Stimulated activated CD8-positive, alpha-beta memory T cell treated with anti-CD3 and anti-CD28 coated beads, Interleukin-15, amount 100 ng/mL, for 1 hour (primary cell): ENCODE measurements around the gene SURF2.

ENCODE experiments used
- DNase-seq: peaks from one replicate; pipeline ENCODE4 v3.0.0-alpha.2; 2020; ENCODE audit warnings: low read depth

Gene SURF2

DNA sequence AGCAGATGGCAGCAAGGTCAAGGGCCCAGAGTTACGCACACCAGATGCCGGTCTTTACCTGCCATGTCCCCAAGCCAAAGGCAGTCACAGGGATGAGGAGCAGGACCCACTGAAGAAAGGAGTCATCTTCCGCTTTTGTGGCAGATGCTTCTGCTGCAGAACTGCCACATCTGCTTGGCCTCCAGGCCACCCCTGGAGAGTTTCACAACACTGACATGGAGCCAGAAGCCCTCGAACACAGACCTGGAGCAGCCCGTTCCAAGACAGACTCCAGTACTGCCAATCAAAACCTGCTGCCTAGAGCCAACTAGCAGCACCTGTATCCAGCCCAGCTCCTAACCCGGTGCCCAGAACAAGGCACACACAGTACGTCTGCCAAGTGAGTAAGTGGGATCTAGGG is 1.6 kb upstream of the SURF2 start:
- no peak for DNase-seq

DNA sequence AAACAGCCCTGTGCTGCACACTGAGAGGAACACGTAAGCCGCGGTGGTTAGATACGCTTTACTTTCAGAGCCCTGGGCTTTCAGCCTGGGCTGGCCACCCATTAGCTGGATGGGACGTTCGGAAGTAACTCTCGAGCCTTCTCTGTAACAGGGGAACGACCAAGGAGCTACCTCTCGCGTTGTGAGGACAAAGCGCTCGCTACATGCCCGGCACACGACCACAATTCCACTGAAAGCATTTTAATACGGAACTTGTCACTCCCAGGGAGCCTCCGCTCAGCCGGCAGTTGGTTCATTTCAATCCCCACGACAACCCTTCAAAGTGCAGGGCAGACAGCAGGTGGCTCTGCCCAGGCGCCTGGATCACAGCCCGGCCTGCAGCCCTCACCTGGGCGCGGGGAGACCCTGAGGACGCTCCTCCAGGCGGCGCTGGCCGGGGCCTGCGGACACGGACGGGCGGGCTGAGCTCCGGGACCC is 431 bp upstream of the SURF2 start:
- no peak for DNase-seq

DNA sequence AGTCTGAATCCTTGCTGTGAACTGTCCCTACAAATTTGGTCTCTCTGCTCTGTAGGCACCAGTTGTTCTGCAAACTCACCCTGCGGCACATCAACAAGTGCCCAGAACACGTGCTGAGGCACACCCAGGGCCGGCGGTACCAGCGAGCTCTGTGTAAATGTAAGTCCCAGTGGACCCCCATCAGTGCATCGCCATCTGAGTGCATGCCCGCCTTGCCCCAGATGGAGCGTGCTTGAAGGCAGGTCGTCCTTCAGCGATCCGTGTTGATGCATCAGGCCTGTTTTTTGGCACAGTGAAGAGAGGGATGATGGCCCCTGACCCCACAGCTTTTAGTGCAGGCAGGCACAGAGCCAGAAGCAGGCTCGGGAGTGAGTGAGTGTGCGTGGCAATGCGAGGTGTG is 1.3 kb downstream of the SURF2 start:
- no peak for DNase-seq

DNA sequence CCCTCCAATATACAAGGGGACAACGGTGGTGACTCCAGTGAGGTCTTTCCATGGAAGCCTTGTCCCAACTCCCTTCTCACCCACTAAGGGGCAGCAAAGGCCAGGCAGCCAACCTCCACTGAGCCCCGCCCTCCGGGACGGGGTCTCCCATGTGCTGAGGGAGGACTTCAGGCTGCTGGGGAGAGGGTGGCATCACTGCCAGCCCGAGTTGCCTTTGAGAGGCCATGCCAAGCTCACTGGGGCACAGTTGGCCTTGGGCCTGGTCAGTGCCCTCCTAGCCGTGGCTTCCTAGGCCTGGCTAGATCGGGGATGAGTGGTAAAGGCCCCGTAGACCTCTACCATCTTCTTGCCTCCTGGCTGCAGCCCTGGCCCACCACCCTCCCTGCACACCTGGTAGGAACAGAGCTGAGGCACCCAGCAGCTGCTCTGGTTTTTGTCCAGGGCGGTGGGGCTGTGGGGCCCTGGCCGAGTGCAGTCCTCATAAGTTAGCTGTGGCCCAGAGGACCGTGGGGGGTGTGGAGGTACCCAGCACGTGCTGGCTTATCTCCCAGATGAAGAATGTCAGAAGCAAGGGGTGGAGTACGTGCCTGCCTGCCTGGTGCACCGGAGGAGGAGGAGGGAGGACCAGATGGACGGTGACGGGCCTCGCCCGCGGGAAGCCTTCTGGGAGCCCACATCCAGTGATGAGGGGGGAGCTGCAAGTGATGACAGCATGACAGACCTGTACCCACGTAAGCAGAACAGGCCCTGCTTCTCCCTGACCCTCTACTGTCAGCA is 3.2 kb downstream of the SURF2 start:
- no peak for DNase-seq

DNA sequence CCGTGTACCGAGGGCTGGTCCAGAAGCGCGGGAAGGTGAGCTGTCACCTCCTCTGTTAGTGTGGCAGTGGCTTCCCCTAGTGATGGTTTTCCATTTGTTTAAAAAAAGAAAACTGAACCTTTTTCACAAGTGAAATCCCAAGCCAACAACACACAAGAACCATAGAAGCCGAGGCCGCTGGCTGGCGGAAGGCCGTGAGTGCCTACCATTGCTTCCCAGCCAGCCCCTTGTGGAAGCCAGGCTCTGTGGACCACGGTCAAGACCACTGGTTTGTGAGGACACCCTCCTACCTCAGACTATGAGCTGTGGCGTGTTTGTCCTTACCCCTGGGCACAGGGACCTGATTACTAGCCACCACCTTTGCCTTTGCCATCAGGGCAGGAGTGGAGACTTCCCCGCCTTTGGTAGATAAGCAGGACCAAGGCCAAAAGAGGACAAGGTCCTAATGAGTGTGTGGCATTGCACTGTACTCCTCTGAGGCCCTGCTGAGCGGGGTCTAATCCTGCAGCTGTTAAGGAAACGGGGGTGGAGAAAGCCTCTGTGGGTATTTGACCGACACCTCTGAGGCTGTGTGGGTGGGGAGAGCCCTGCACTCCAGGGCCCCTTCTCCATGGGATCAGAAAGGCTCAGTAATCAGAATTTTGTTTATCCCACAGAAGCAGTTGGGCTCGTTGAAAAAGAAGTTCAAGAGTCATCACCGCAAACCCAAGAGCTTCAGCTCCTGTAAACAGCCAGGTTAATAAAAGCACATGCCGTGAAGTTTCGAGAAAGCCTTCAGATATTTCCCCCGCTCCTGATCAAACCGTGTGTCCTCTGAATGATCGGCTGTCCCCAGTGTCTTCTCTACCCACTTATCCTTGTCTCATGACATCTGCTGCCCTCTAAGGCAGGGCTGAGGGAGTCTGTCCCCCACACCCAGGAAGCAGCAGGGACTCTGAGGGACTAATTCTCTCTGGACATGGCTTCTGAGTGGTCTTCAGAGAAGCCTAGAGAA is 4.3 kb downstream of the SURF2 start:
- DNase-seq = no peak

DNA sequence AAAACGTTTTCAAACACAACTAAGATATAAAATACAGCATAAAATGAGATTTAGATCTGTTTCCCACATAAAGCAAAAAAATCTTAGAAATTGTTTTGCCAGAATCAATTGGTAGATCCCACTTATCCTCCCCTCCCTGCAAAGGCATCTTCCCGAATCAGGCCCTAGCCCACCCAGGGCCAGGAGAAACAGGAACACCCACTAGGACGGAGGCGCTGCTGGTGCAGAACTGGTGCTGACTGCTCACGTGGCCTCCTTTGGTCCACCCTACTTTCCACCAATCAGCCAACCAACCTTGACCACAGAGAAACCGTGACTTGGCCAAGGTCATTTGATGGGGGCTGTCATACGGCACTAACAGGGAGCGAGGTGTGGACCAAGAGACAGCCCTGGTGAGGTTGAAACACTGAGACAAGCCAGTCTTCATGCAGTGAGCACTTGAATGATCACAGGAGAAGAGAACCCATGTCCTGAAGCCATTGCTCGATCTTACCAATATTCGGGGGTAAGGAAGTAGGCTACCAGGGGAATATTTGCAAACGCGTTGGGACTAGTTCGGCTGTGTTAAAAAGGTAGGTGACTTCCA is 5.2 kb downstream of the SURF2 start:
- DNase-seq = no peak

DNA sequence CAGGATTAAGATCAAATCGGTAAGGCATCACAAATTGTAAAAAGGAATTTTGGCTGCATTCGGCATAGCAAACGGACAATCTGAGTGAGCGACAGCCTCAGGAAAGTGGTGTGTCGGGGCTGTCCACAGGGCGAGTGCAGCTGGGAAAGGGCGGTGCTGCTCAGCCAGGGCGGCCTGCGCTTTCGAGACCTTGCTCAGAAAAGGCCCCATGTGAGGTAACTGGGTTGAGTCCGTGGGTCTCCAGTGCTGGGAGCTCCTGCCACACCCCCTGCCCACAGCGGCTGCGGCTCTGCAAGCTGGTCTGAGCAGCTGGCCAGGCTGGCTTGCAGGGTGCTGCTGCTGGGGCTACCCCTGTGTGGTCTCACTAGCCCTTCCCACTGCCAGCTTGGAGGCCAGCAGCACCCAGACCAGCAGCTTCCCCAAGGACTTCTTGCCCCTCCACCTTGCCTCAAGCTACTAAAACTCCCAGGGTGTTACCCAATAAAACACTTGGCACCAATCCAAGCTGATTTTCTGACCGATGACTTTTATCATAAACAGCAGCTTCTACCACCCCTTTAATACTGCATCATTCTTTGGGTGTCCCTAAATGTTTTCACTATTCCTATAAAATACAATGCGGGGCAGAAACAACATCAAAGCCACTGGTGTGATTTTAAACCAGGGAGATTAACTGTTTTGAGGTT is 6.2 kb downstream of the SURF2 start:
- DNase-seq = no peak

DNA sequence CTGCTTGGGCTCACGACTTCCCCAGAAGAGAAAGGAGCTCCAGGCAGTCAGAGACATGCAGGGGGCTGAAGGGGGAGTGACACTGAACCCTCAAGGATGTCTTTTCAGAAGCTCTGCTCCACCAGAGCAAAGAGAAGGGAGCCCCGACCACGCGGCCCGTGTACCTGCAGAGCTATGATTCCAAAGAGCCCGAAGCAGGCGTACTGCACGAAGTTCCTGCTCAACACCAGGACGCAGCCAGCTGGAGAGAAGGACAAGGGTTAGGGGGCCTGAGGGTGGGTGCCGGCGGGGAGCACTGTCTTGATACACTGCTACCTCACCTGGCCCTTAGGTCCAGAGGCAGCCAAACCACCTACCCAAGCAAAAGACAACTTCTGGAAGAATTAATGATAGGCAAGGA is 10.1 kb downstream of the SURF2 start:
- DNase-seq = no peak

DNA sequence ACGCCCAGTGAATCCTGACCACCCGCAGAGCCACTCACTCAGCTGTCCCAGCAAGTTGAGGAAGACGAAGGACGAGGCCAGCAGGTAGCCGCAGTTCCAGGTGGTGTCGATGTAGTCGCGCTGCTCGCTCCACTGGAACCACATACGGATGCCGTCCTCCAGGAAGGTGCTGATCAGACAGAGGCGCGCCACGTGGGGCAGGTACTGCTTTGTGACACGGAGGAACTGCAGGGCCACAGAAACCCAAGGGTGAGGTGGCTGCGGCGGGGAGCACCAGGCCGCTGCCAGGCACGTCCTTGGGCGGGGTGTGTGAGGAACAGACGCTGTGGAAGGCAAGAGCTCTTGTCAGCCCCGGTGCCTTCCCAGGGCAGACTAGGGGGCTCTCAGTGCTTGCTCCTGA is 10.9 kb downstream of the SURF2 start:
- no peak for DNase-seq

DNA sequence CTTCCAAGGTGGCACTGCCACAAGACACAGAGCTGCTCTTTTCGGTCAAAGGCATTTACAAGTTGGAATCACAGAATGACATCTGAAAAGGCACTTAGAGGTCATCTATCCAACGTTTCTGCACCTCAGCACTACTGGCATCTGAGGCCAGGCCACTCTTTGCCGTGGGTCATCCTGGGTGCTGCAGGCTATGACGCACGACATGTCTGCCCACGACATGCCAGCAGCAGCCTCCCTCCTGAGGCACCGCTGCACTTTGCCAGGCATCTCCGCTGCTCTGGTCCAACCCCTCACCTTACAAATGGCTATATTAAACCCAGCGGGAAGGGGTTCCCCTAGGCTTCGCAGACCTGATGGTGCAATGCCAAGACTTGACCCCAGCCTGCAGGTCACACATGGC is 11.4 kb downstream of the SURF2 start:
- no peak for DNase-seq

DNA sequence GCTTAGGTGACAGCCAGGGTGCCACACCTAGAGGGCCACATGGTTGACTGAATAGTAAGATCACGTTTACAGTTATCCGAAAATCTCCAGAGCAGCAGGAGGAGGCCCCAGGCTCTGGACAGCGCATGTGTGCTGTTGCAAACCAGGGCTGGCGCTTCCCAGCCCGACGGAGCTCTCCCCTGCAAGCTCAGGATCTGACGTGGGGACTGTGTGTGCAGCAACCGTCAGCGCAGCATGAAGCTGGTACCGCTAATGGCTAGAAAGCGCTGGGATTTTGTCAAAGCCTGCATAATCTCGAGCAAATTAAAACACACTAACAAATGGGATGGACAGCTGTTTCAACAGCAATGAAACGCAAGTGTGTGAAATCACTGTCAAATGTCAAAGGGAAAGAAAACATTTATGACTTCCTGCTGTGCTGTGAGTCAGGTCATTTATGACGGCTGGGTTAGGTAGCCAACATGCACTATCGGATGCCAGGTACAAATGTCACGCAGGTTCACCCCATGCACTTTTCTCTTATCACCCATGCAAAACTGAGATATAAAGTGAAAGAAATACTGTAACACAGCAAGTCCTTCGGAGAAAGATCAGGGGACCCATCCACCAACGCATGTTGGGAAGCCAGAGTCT is 12.0 kb downstream of the SURF2 start:
- DNase-seq = no peak

DNA sequence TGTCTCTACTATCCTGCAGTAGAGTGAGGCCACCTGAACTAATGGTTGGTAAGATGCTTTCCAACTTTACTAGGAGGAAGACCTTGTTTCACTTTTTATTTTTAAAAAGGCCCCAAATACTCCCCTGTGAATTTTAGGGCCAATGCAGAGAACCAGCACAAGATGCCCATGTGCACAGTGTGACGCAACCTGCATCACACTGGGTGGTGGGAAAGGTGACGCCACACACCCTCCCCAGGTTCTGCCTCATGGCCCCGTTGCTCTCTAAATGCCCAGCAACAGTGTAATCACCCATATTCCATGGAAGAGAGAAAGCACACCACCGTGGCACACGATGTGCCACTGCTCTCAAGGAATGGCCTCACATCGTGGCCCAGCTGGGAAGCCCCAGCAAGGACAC is 13.1 kb downstream of the SURF2 start:
- DNase-seq = no peak

DNA sequence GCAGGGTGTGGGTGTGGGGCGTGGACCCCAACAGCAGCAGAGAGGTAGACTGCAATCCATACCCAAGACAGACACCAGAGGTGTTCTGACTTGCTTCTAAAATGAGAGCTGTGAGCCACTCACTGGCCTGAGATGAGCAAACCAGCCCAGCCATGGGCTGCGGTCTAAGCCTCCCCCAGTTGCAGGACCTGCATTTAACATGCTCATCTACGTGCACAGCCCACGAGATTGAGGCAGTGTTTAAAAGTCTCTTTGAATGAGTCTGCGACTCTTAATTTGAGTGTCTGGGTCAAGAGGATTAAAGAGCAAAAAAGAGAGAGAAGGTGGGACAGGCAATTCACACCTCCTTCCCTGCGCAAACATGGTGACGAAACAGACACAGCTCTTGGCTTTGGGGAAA is 13.6 kb downstream of the SURF2 start:
- DNase-seq = no peak

DNA sequence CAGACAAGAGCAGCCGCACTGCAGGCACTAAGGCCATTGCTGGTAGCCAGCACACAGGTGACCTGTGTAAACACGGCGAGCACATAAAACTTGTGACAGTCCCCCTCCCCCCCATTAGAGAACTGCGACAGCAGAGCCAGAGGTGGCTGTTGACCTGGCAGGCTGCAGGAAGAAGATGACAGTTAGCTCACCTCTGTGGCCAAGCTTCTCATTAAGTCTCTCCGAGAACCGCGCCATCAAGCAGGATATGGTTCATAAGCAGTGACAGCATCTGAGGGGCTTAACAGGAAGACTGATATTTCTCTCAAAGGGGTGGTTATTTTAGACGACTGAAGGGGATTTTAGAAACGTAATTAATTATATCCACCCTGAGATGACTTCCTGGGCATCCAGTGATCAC is 14.3 kb downstream of the SURF2 start:
- DNase-seq = no peak

DNA sequence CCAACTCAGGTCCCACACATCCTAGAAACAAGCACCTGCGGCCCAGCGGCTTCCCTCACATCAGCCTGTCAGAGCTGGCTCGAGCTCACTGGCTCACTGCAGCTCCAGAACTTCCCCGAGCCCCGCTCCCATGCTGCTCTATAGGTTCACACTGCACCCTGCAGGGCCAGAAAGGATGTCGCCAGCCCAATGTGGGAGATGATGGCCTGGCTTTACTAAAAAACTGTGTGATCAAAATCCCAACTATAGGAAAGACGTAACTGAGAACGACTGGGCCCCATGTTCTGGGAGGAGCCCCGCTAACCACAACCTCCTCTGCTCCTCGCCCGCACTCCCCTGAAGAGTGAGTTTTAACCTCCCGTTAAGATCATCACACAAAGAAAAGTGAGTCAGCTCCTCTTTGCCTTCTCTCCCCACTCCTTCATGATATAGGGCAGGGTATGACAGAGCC is 14.9 kb downstream of the SURF2 start:
- DNase-seq = peak; percentile 35

DNA sequence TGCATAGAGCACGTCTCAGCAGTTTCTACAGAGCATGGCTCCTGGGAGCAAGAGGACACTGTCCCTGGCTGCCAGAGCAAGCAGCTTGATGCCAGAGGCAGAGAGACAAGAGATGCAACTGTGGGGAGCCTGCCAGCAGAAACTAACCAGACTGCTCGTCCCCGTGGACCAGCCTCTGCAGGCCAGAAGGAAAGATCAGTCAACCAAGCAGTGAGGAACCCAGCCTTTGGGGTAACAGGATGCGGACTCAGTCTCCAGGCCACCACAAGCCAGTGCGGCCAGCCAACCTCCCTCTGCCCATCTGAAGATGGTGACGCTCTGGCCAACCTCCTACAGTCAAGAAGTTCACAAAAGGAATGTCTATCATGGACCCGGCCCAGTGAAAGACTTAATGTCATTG is 15.8 kb downstream of the SURF2 start:
- DNase-seq = no peak

DNA sequence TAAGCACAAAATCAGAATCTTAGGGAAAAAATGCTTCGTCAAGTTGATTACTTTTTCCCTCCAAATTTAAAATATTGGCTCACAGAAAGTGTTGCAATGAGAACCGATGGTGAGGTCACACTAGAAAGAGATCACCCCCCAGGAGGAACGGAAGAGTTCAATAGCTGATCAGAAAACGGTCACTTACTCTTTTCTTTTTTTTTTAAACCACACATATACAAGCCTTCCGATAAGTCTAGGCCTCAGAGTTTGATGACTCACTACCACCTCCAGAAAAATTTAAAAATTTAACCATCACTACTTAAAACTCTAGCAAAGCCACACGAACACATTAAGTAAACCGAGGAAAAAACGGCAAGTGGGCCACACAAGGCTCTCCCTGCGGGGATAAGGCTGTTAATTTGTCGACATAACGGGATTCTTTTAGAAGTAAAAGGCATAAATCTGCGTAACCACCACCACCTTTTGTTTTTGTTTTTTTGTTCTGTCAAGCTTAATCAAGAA is 18.3 kb downstream of the SURF2 start:
- DNase-seq = no peak

DNA sequence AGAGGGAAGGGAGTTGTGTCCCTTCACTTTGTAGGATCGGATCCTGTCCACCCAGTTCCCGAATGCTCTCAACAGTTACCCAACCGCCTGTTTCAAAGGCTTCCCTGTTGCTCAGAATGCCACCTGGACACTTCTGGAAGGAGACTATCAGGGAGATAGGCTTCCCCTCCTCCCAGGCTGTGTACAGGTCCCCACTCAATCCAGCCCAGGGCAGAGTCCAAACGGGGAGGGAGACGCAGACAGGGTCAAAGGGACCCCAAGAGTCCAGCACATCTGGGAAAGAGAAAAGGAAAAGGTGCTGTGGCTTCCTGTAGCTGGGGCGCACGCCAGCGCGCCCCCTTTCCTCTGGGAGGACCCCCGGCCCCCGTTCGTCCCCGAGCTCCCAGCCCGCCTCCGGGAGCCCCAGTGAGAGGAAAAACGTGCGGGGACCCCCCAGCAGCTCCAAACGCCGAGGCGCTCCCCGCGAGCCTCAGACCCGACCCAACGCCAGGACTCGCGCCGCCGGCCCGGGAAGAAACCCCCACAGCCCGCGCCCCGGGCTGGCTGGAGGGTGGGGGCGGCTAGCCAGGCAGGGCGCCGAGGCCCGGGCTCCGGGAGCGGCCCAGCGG is 18.9 kb downstream of the SURF2 start:
- no peak for DNase-seq

DNA sequence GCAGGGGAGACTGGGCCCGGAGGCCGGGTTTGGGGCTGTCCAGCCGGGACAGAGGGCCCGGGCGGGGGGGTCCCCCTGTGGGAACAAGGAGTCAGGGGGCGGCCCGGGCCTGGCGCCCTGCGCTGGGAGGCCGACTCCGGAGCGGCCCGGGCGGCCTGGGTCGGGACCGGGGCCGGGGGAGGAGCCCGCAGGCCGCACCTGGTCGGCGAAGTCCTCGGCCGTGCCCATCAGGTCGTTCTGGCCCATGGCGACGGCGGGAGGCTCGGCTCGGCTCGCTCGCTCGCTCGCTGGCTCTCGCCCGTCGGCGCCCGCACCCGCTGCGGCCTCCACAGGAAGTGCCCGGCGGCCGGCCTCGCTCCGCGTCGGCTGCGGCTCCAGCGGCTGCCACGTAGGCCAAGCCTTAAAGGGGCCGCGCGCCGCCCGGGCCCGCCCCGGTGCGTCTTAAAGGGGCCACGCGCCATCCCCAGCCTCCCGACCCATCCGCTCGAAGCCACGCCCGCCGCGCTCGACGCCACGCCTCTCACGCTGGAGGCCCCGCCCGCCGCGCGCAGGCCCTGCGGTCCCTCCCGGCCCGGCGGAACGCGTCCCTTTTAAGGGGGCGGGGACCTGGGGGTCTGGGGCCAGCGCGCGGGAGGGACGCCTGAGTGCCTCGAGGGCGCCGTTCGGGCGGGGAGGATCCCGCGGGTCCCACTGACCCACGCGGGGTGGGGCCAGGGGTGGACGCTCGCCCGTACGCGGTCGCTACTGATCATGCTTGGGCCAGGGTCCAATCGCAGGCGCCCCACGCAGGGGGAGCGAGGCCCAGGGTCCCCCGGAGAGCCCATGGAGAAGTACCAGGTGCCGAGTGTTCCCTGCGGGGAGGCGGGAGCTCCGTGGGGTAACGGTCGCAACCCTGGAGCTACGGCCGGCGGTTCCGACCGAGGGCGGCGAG is 19.6 kb downstream of the SURF2 start, which contains the start of the genes STKLD1 and SURF4:
Gene STKLD1, plus strand, starts transcription at position 643 of the 931 bp plus-strand sequence. Its CDS starts 108 bp downstream, at position 751.
Gene SURF4, minus strand, starts transcription at position 337 of the 931 bp plus-strand sequence. Its CDS starts 91 bp downstream, at position 246.
- peak; percentile 90 for DNase-seq
